ENCODE data around the gene FAHD2B.
"Not testable (repeated sequence)": the region's sequence is repeated elsewhere in the genome, so short reads cannot be mapped to it uniquely, and the experiment has no call there.

DNA sequence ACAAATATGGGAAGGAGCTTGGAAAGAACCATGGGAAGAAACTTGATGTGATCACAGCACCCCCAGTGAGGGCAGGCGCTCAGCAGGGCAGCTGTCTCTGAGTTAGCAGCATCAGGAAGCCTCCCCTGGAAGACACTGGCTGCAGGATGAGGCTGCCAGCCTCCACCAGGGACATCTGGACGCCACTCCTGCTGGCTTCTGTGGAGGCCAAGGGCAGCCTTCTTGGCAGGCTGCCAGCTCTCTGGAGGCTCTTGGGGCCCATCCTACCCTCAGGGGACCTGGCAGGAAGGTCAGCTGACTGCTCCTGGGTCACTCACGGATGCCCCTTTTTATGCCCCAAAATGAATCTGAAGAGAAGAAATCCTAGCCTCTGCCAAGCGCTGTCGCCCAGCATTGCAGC, 26.0 kb downstream of the FAHD2B start:
- TF ChIP-seq, protein P1, sequence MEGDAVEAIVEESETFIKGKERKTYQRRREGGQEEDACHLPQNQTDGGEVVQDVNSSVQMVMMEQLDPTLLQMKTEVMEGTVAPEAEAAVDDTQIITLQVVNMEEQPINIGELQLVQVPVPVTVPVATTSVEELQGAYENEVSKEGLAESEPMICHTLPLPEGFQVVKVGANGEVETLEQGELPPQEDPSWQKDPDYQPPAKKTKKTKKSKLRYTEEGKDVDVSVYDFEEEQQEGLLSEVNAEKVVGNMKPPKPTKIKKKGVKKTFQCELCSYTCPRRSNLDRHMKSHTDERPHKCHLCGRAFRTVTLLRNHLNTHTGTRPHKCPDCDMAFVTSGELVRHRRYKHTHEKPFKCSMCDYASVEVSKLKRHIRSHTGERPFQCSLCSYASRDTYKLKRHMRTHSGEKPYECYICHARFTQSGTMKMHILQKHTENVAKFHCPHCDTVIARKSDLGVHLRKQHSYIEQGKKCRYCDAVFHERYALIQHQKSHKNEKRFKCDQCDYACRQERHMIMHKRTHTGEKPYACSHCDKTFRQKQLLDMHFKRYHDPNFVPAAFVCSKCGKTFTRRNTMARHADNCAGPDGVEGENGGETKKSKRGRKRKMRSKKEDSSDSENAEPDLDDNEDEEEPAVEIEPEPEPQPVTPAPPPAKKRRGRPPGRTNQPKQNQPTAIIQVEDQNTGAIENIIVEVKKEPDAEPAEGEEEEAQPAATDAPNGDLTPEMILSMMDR (IDR thresholded peaks at IDR 0.05 in 2 of 3, conservative IDR thresholded peaks at IDR 0.05 in 1 of 3; ENCODE audit: borderline replicate concordance in 1 of 3, insufficient read depth in 1 of 3, low read depth in 2 of 3, low read length in 2 of 3): not testable (repeated sequence)
- TF ChIP-seq, protein P2, sequence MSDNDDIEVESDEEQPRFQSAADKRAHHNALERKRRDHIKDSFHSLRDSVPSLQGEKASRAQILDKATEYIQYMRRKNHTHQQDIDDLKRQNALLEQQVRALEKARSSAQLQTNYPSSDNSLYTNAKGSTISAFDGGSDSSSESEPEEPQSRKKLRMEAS (IDR thresholded peaks at IDR 0.05): not testable (repeated sequence)
- not testable (repeated sequence) for TF ChIP-seq EZH2phosphoT487 (IDR thresholded peaks at IDR 0.05; ENCODE audit: borderline replicate concordance); JUND (IDR thresholded peaks at IDR 0.05); SRF (IDR thresholded peaks at IDR 0.05; ENCODE audit: low read depth); CEBPB (IDR thresholded peaks at IDR 0.05; ENCODE audit: low read depth); EZH2 (IDR thresholded peaks at IDR 0.05); POLR2A (IDR thresholded peaks at IDR 0.05; ENCODE audit: borderline replicate concordance, extremely low read depth, insufficient read depth, insufficient read length); RAD21 (IDR thresholded peaks at IDR 0.05; ENCODE audit: low read depth); ZNF274 (IDR thresholded peaks at IDR 0.05; ENCODE audit: low read depth, low read length)
